ENCODE results near the gene TAF1B.

GRCh38 chr2:9905413-9905812 lies 62.1 kb downstream of the TAF1B start:
- no peak for TF ChIP-seq EZH2phosphoT487 (conservative IDR thresholded peaks at IDR 0.05; ENCODE audit: low read length)
- TF ChIP-seq CTCF (IDR thresholded peaks at IDR 0.05; ENCODE audit: insufficient read depth, low read length, poor library complexity, severe bottlenecking) = no peak

All from SU-DHL-6 (cell line).